Tibial artery (tissue), 4 donors: Measurements from ENCODE around the gene RAPGEF4.
A peak's percentile ranks its signal among the peaks of the same experiment; 100 is the strongest.

Source experiments
- DNase-seq, 2 donors: peaks; one replicate each; pipeline ENCODE4 v3.0.0-alpha.2; 2019
- H3K27ac ChIP-seq, 2 donors: fragments of 200-600 bp; sonication (generic) in 1 of 2; 1 replicate in 1 of 2; 2 replicates in 1 of 2; pipeline ENCODE4 v1.5.1; 2018 to 2019; ENCODE audit warnings: mild to moderate bottlenecking in 1 of 2
- H3K27me3 ChIP-seq, 2 donors: fragments of 200-600 bp; sonication (generic) in 1 of 2; one replicate each; pipeline versions ENCODE4 v1.5.1 to v1.6.0; 2016 to 2019
- H3K36me3 ChIP-seq, 3 donors: fragments of 200-600 bp; sonication (generic) in 2 of 3; one replicate each; pipeline ENCODE4 v1.5.1; 2016 to 2019; ENCODE audit warnings: mild to moderate bottlenecking in 2 of 3
- H3K4me1 ChIP-seq, 4 donors: fragments of 200-600 bp; sonication (generic) in 2 of 4; 1 replicate in 3 of 4; 2 replicates in 1 of 4; pipeline ENCODE4 v1.5.1; 2016 to 2019
- H3K4me3 ChIP-seq, 2 donors: fragments of 200-600 bp; sonication (generic) in 1 of 2; 1 replicate in 1 of 2; 2 replicates in 1 of 2; pipeline ENCODE4 v1.5.1; 2018 to 2019; ENCODE audit warnings: mild to moderate bottlenecking in 2 of 2
- H3K9me3 ChIP-seq, 3 donors: fragments of 200-600 bp; sonication (generic) in 1 of 3; one replicate each; pipeline ENCODE4 v1.5.1; 2016 to 2019
- intact Hi-C: fragments of 100-400 bp; cut with DNase I; formaldehyde crosslinking; loops from one replicate; pipeline ENCODE4 v1.15.0; 2023; ENCODE audit warnings: low total_unique reads
- TF ChIP-seq, protein P1 (sequence below), 2 experiments: fragments of 200-600 bp in 1 of 2; fragments of 450-650 bp in 1 of 2; IDR thresholded peaks; one replicate each; pipeline ENCODE4 v1.5.1; 2017 to 2019; ENCODE audit warnings: antibody characterized with exemption in 2 of 2, mild to moderate bottlenecking in 1 of 2, moderate library complexity in 1 of 2

The RAPGEF4 gene

DNA sequence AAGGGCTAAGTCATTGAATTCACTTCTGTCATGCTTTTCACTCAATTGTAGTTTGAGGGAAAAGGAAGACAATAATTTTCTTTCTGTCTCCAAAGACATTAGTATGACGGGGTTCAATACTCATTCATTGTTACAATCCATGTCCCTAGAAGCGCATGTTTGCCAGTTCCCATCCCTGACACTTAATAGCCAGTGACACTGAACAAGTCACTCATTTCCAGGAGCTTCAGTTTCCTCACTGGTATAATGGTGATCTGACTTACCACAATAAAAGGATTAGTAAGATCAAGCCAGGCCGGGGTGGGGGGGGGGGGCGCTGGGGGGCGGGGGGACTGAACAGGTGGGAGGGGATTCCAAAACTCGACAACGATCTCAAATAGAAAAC is 195.2 kb downstream of the RAPGEF4 start:
- peak overlapping the region; percentile 12 to 40 for H3K27ac ChIP-seq

DNA sequence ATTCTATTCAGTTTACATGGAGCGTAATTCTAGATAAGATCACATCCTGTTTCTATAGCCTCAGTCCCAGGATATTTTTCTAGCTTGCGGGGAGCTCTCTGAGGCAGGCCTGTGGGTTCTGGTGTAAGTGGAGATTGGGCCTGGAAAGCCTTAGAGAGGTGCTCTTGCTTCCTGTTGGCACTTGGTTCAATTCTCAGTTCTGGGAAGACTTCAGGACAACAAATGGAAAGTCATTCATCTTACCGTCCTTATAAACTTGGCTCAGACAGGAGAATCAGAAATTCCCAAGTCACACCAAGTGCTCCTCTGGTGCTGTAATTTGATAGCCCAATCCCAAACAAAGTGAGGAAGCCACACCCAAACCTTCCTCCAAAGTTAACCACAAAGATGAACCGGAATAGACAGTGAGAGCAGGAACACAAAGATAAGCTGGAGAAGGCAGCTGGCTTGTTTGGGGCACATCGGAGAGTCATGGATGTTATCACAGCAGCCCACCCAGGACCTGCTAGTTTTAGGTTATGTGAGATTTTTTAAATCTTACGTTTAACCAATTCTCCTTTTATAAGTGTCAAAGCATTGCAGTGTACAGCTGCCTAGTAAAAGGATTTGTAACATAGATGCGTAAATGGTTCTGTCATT is 195.7 kb downstream of the RAPGEF4 start:
- Histone ChIP-seq H3K27me3 (no peaks in the 10 kb centered on the region), H3K4me3 (peak overlapping the region in 1 of 2 donors; percentile 16), H3K4me1 (peaks cover 0 to 49% (median 15%) of the 10 kb centered on the region in 4 donors), H3K27ac (peak overlapping the region; percentile 12 to 40), H3K9me3 (no peaks in the 10 kb centered on the region), H3K36me3 (no peaks in the 10 kb centered on the region)
- TF ChIP-seq, protein P1, sequence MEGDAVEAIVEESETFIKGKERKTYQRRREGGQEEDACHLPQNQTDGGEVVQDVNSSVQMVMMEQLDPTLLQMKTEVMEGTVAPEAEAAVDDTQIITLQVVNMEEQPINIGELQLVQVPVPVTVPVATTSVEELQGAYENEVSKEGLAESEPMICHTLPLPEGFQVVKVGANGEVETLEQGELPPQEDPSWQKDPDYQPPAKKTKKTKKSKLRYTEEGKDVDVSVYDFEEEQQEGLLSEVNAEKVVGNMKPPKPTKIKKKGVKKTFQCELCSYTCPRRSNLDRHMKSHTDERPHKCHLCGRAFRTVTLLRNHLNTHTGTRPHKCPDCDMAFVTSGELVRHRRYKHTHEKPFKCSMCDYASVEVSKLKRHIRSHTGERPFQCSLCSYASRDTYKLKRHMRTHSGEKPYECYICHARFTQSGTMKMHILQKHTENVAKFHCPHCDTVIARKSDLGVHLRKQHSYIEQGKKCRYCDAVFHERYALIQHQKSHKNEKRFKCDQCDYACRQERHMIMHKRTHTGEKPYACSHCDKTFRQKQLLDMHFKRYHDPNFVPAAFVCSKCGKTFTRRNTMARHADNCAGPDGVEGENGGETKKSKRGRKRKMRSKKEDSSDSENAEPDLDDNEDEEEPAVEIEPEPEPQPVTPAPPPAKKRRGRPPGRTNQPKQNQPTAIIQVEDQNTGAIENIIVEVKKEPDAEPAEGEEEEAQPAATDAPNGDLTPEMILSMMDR (IDR thresholded peaks at IDR 0.05): no peak
- DNase-seq: no peak
- intact Hi-C loops: loop anchor here (2.0 kb wide), 1 partner anchor 123 kb away; no protein-coding TSS in a partner anchor

More for the DNA sequence above, 195.2 kb downstream of the RAPGEF4 start:
- Histone ChIP-seq H3K9me3 (no peaks in the 10 kb centered on the region), H3K4me3 (no peak overlapping the region), H3K4me1 (peaks cover 0 to 49% (median 15%) of the 10 kb centered on the region in 4 donors), H3K27me3 (no peaks in the 10 kb centered on the region), H3K36me3 (no peaks in the 10 kb centered on the region)
- TF ChIP-seq, protein P1 (IDR thresholded peaks at IDR 0.05): no peak
- intact Hi-C loops: loop anchor here (2.0 kb wide), 1 partner anchor 122 kb away; no protein-coding TSS in a partner anchor
- no peak for DNase-seq

DNA sequence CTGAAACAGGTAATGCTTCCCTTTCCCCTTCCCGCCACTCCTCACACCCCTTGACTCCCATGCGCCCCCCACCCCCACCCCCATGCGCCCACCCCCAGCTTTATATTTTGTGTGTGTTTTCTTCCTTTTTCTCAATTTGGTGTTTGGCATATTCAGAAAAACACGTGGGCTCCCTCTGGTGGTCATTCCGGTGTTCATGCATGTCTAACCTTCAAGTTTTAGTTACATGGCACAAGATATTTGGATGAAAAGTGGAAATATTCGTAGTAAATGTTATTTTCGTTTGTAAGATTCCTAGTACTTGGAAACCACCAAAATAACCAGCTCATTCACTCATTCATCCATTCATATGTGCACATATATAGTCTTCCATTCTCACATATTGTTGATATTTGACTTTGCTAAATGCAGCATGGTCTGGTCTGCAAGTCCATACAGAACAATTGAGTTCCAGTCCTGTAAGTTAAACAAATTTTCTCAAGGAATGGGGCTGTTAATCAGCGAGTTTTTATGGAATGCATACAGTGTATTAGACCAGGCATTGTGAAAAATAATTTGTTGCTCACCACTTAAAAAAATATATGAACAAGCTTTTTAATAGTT is 196.4 kb downstream of the RAPGEF4 start:
- no peaks in the 10 kb centered on the region for H3K9me3 ChIP-seq
- TF ChIP-seq, protein P1 (IDR thresholded peaks at IDR 0.05): peak; percentile 62 to 69
- no peaks in the 10 kb centered on the region for H3K36me3 ChIP-seq
- H3K4me3 ChIP-seq: peak overlapping the region in 1 of 2 donors; percentile 16
- intact Hi-C loops: loop anchor here (2.0 kb wide), 1 partner anchor 123 kb away; no protein-coding TSS in a partner anchor
- H3K27me3 ChIP-seq: no peaks in the 10 kb centered on the region
- H3K4me1 ChIP-seq: peaks cover 0 to 44% (median 15%) of the 10 kb centered on the region in 4 donors
- H3K27ac ChIP-seq: peak overlapping the region; percentile 12 to 40
- DNase-seq: peak; percentile 70 to 77

DNA sequence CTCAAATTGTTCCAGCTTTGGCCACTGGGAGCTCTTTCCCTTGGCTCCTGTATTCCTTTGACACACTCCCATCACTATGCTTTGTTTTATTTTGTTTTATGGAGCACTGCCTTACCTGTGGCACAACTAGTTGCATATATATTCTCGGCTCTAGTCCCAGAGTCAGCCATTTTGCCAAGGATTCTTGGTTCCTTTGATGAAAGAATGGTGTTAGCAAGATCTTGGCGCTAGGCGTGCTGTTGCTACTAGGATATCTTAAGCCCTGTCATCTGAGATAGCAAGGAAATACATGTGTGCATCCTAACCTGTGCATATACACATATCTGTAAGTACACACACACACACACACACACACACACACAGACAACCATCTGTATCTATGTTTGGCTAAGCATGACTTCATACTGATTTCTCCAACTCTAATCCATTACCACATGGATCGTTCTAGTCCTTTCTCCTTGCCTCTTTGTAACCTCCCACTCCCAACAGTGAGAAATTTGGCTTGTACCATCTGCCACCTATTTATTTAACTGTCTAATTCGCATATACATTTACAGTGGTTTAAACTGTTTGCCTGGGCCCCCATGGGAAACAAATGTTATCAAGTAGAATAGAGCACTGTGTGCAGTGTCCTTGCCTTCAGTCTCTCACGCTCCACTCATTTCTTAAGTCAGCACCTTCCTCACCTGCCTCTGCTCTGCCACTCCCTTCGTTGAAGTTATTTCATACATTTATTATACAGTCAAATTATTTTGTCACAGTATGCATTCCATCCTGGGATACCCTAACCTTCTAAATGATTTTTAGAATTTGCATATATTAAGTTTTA is 202.5 kb downstream of the RAPGEF4 start:
- H3K4me1 ChIP-seq: no peaks in the 10 kb centered on the region
- TF ChIP-seq, protein P1 (IDR thresholded peaks at IDR 0.05): no peak
- no peak overlapping the region for H3K4me3 ChIP-seq
- intact Hi-C loops: no loop called here
- H3K9me3 ChIP-seq: no peaks in the 10 kb centered on the region
- no peaks in the 10 kb centered on the region for H3K36me3 ChIP-seq
- no peaks in the 10 kb centered on the region for H3K27me3 ChIP-seq
- no peak for DNase-seq
- H3K27ac ChIP-seq: no peak overlapping the region

DNA sequence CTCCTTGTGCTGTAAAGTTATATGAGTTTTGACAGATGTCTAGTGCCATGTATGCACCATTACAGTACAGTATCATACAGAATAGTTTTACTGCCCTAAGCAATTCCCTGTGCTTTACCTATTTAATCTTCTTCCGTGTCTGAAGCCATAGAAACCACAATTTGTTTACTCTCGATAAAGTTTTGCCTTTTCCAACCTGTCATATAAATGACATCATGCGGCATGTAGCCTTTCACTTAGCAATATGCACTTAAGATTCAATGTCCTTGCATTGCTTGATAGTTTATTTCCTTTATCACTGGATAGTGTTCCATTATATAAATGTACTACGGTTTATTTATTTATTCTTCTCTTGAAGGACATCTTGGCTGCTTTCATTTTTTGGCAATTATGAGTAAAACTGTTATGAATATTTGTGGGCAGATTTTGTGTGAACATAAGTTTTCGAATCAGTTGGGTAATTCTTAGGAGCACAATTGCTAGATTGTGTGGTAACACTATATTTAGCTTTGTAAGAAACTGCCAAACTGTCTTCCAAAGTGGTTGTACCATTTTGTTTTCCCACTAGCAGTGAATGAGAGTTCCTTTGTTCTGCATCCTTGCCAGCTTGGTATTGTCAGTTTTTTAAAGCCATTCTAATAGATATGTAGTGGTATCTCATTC is 203.2 kb downstream of the RAPGEF4 start:
- no peak for DNase-seq
- H3K4me1 ChIP-seq: no peaks in the 10 kb centered on the region
- no peak overlapping the region for H3K4me3 ChIP-seq
- TF ChIP-seq, protein P1 (IDR thresholded peaks at IDR 0.05): no peak
- intact Hi-C loops: no loop called here
- no peak overlapping the region for H3K27ac ChIP-seq
- H3K27me3 ChIP-seq: no peaks in the 10 kb centered on the region
- H3K36me3 ChIP-seq: no peaks in the 10 kb centered on the region
- no peaks in the 10 kb centered on the region for H3K9me3 ChIP-seq
